Measurements from ENCODE around the gene IZUMO4. TPM values are rescaled to one million over a fixed set of nuclear protein-coding genes. Genes with fewer than 3 reads are reported as not detected.
"Not testable (repeated sequence)": the region's sequence is repeated elsewhere in the genome, so short reads cannot be mapped to it uniquely, and the experiment has no call there.

Gene IZUMO4
- total RNA-seq, 1 donor from 2014 or later: 2.2 TPM

GRCh38 chr19:2081873-2082810 lies 14.6 kb upstream of the IZUMO4 start:
- no peak for DNase-seq

- no peak for DNase-seq
Measured at GRCh38 chr19:2083174-2083854, 13.4 kb upstream of the IZUMO4 start.

- no peak for DNase-seq
Measured at GRCh38 chr19:2084993-2085720, 11.6 kb upstream of the IZUMO4 start.

- DNase-seq: not testable (repeated sequence)
Measured at GRCh38 chr19:2086695-2087620, 9.8 kb upstream of the IZUMO4 start.

- no peak for DNase-seq
Measured at GRCh38 chr19:2087621-2088100, 9.1 kb upstream of the IZUMO4 start.

- no peak for DNase-seq
Measured at GRCh38 chr19:2089001-2089711, 7.6 kb upstream of the IZUMO4 start.

GRCh38 chr19:2089727-2090053 lies 7.0 kb upstream of the IZUMO4 start:
- DNase-seq: no peak

GRCh38 chr19:2091926-2092525 lies 4.7 kb upstream of the IZUMO4 start:
- not testable (repeated sequence) for DNase-seq

- peak; percentile 96 for DNase-seq
Measured at GRCh38 chr19:2096034-2096479, 658 bp upstream of the IZUMO4 start, which contains the start of gene MOB3A. Gene MOB3A (minus strand): TSS chr19:2096326. CDS start chr19:2078560, 17,766 bp downstream.

GRCh38 chr19:2097203-2097885 lies 629 bp downstream of the IZUMO4 start:
- no peak for DNase-seq

GRCh38 chr19:2097886-2098327 lies 1.2 kb downstream of the IZUMO4 start:
- DNase-seq: no peak

GRCh38 chr19:2099054-2099501 lies 2.4 kb downstream of the IZUMO4 start:
- DNase-seq: no peak

- no peak for DNase-seq
Measured at GRCh38 chr19:2099937-2100718, 3.4 kb downstream of the IZUMO4 start.

- DNase-seq: no peak
Measured at GRCh38 chr19:2100719-2101061, 4.0 kb downstream of the IZUMO4 start.

GRCh38 chr19:2101417-2102335 lies 5.0 kb downstream of the IZUMO4 start:
- no peak for DNase-seq

GRCh38 chr19:2103045-2103707 lies 6.5 kb downstream of the IZUMO4 start:
- no peak for DNase-seq

Data from skin of body (tissue), 2 donors.